GM06990 (cell line): ENCODE data around the gene HCN1.
"Not testable (repeated sequence)": the region's sequence is repeated elsewhere in the genome, so short reads cannot be mapped to it uniquely, and the experiment has no call there.

Source experiments
- DNase-seq: peaks from one replicate; pipeline ENCODE4 v3.0.0-alpha.2; 2011; ENCODE audit not compliant: insufficient read length; ENCODE audit errors: extremely low read depth
- H3K27me3 ChIP-seq: replicated peaks from 2 replicates; pipeline ENCODE4 v1.6.0; 2011; ENCODE audit warnings: low read length; ENCODE audit not compliant: control insufficient read depth, insufficient read depth
- H3K36me3 ChIP-seq: 2 replicates; pipeline ENCODE4 v1.5.1; 2011; ENCODE audit warnings: low read length; ENCODE audit not compliant: control insufficient read depth, insufficient read depth
- H3K4me3 ChIP-seq: replicated peaks from 2 replicates; pipeline ENCODE4 v1.5.1; 2011; ENCODE audit warnings: low read depth, mild to moderate bottlenecking, control low read depth, low read length
- CTCF ChIP-seq: IDR thresholded peaks from 2 replicates; pipeline ENCODE4 v1.5.1; 2011; ENCODE audit warnings: low read length, control low read depth, mild to moderate bottlenecking, inconsistent platforms; ENCODE audit not compliant: insufficient read depth, poor library complexity, severe bottlenecking

The HCN1 gene

GRCh38 chr5:45399041-45399440, 297.1 kb downstream of the HCN1 start:
- Histone ChIP-seq H3K27me3 (no peaks in the 10 kb centered on the region), H3K36me3 (no peaks in the 10 kb centered on the region), H3K4me3 (no peak overlapping the region)
- no peak for DNase-seq
- TF ChIP-seq CTCF, result no peak

GRCh38 chr5:45385321-45386058, 310.7 kb downstream of the HCN1 start:
- no peaks in the 10 kb centered on the region for H3K36me3 ChIP-seq
- no peak for TF ChIP-seq CTCF
- H3K4me3 ChIP-seq, result no peak overlapping the region
- DNase-seq, result no peak
- no peaks in the 10 kb centered on the region for H3K27me3 ChIP-seq

- no peak overlapping the region for H3K4me3 ChIP-seq
- no peaks in the 10 kb centered on the region for H3K27me3 ChIP-seq
- H3K36me3 ChIP-seq, result no peaks in the 10 kb centered on the region
- DNase-seq, result no peak
- no peak for TF ChIP-seq CTCF
Measured at GRCh38 chr5:45383985-45384384, 312.2 kb downstream of the HCN1 start.

- Histone ChIP-seq H3K4me3 (no peak overlapping the region), H3K36me3 (no peaks in the 10 kb centered on the region), H3K27me3 (no peaks in the 10 kb centered on the region)
- no peak for DNase-seq
- TF ChIP-seq CTCF, result no peak
Measured at GRCh38 chr5:45382583-45382982, 313.6 kb downstream of the HCN1 start.

- no peak for TF ChIP-seq CTCF
- DNase-seq, result no peak
Measured at GRCh38 chr5:45376417-45376816, 319.8 kb downstream of the HCN1 start.

GRCh38 chr5:45372629-45373028, 323.6 kb downstream of the HCN1 start:
- no peak for DNase-seq
- Histone ChIP-seq H3K36me3 (no peaks in the 10 kb centered on the region), H3K4me3 (no peak overlapping the region), H3K27me3 (no peaks in the 10 kb centered on the region)
- TF ChIP-seq CTCF, result no peak

More at GRCh38 chr5:45376417-45376816, 319.8 kb downstream of the HCN1 start:
- no peaks in the 10 kb centered on the region for H3K36me3 ChIP-seq
- no peaks in the 10 kb centered on the region for H3K27me3 ChIP-seq
- no peak overlapping the region for H3K4me3 ChIP-seq

GRCh38 chr5:45371423-45371822, 324.8 kb downstream of the HCN1 start:
- not testable (repeated sequence) for DNase-seq, H3K27me3 ChIP-seq, H3K4me3 ChIP-seq, H3K36me3 ChIP-seq
